ENCODE measurements around the gene CCSAP. TPM values are rescaled to one million over a fixed set of nuclear protein-coding genes. Genes with fewer than 3 reads are reported as not detected.

CCSAP gene
- total RNA-seq, 1 donor from 2014 or later, result 9.1 TPM

GRCh38 chr1:229383961-229384360, 41.1 kb upstream of the CCSAP start:
- Mint-ChIP-seq H3K4me3 (no peak overlapping the region), H3K4me1 (peaks cover 12% of the 10 kb centered on the region)
- no peak for TF ChIP-seq CTCF (conservative IDR thresholded peaks at IDR 0.05)

GRCh38 chr1:229383188-229383587, 40.3 kb upstream of the CCSAP start:
- Mint-ChIP-seq H3K27me3 (ENCODE audit: low read depth) (peaks cover 3% of the 10 kb centered on the region), H3K4me3 (no peak overlapping the region), H3K36me3 (ENCODE audit: low read depth) (no peaks in the 10 kb centered on the region), H3K4me1 (peaks cover 12% of the 10 kb centered on the region), H3K27ac (ENCODE audit: unreplicated experiment) (no peak overlapping the region), H3K9me3 (no peaks in the 10 kb centered on the region)
- no peak for DNase-seq (ENCODE audit: low read depth, low spot score)
- TF ChIP-seq CTCF (conservative IDR thresholded peaks at IDR 0.05), result no peak

More at GRCh38 chr1:229383961-229384360, 41.1 kb upstream of the CCSAP start:
- Mint-ChIP-seq H3K27ac (ENCODE audit: unreplicated experiment) (no peak overlapping the region), H3K27me3 (ENCODE audit: low read depth) (peaks cover 3% of the 10 kb centered on the region), H3K36me3 (ENCODE audit: low read depth) (no peaks in the 10 kb centered on the region), H3K9me3 (no peaks in the 10 kb centered on the region)
- DNase-seq (ENCODE audit: low read depth, low spot score), result no peak

- Mint-ChIP-seq H3K36me3 (ENCODE audit: low read depth) (no peaks in the 10 kb centered on the region), H3K27ac (ENCODE audit: unreplicated experiment) (no peak overlapping the region), H3K27me3 (ENCODE audit: low read depth) (peaks cover 3% of the 10 kb centered on the region), H3K9me3 (no peaks in the 10 kb centered on the region), H3K4me1 (peaks cover 5% of the 10 kb centered on the region), H3K4me3 (no peak overlapping the region)
- no peak for DNase-seq (ENCODE audit: low read depth, low spot score)
- TF ChIP-seq CTCF (conservative IDR thresholded peaks at IDR 0.05), result no peak
Measured at GRCh38 chr1:229381234-229381633, 38.4 kb upstream of the CCSAP start.

- no peaks in the 10 kb centered on the region for H3K9me3 Mint-ChIP-seq
Measured at GRCh38 chr1:229380536-229381160, 37.8 kb upstream of the CCSAP start.

GRCh38 chr1:229379846-229380245, 37.0 kb upstream of the CCSAP start:
- Mint-ChIP-seq H3K27ac (ENCODE audit: unreplicated experiment) (no peak overlapping the region), H3K36me3 (ENCODE audit: low read depth) (no peaks in the 10 kb centered on the region), H3K27me3 (ENCODE audit: low read depth) (peaks cover 3% of the 10 kb centered on the region), H3K4me3 (no peak overlapping the region), H3K9me3 (no peaks in the 10 kb centered on the region), H3K4me1 (no peaks in the 10 kb centered on the region)
- no peak for TF ChIP-seq CTCF (conservative IDR thresholded peaks at IDR 0.05)
- no peak for DNase-seq (ENCODE audit: low read depth, low spot score)

More at GRCh38 chr1:229380536-229381160, 37.8 kb upstream of the CCSAP start:
- H3K36me3 Mint-ChIP-seq (ENCODE audit: low read depth), result no peaks in the 10 kb centered on the region
- peaks cover 1% of the 10 kb centered on the region for H3K4me1 Mint-ChIP-seq
- DNase-seq (ENCODE audit: low read depth, low spot score), result no peak
- no peak overlapping the region for H3K4me3 Mint-ChIP-seq
- H3K27ac Mint-ChIP-seq (ENCODE audit: unreplicated experiment), result no peak overlapping the region
- TF ChIP-seq CTCF (conservative IDR thresholded peaks at IDR 0.05), result no peak
- H3K27me3 Mint-ChIP-seq (ENCODE audit: low read depth), result peaks cover 3% of the 10 kb centered on the region
